Caco-2 (cell line): Measurements from ENCODE around the gene OTUD4. TPM values are rescaled to one million over a fixed set of nuclear protein-coding genes. Genes with fewer than 3 reads are reported as not detected.

Experiments
- BruUV-seq: library from RNA; stranded (reverse); fragments of 400-500 nt; replicated peaks from 2 replicates; lab custom pipeline; 2021; lab: Mats Ljungman, UMichigan
- CTCF ChIA-PET: fragments of 300-600 bp; sonication (Branson Sonifier 250); formaldehyde crosslinking; loops from one replicate; lab custom pipeline; 2022; ENCODE audit warnings: antibody characterized with exemption; lab: Charles Lee
- POLR2A ChIA-PET: fragments of 300-600 bp; sonication (Branson Sonifier 250); formaldehyde crosslinking; loops from one replicate; lab custom pipeline; 2022; ENCODE audit warnings: antibody characterized with exemption; lab: Charles Lee
- DNase-seq, 2 experiments: peaks; one replicate each; pipeline versions ENCODE4 v3.0.0 to v3.0.0-alpha.2; 2020 to 2022
- H3K27me3 ChIP-seq: replicated peaks from 2 replicates; pipeline ENCODE4 v1.6.0; 2011; ENCODE audit warnings: low read length; ENCODE audit not compliant: control insufficient read depth, insufficient read depth
- H3K36me3 ChIP-seq: 2 replicates; pipeline ENCODE4 v1.5.1; 2011; ENCODE audit warnings: low read length; ENCODE audit not compliant: control insufficient read depth, insufficient read depth
- H3K4me1 ChIP-seq: fragments of 250-450 bp; sonication (Bioruptor Pico); 2 replicates; pipeline ENCODE4 v1.5.1; 2020; ENCODE audit warnings: mild to moderate bottlenecking
- H3K4me3 ChIP-seq: 2 replicates; pipeline ENCODE4 v1.5.1; 2011; ENCODE audit warnings: low read depth, mild to moderate bottlenecking, control low read depth, low read length
- H3K9me3 ChIP-seq: fragments of 250-450 bp; sonication (Bioruptor Pico); 2 replicates; pipeline ENCODE4 v1.5.1; 2020; ENCODE audit warnings: mild to moderate bottlenecking, moderate library complexity
- H3K27ac Mint-ChIP-seq: one replicate; pipeline ENCODE4 v1.8.0; 2022; ENCODE audit warnings: mixed read lengths; ENCODE audit not compliant: unreplicated experiment
- H3K27me3 Mint-ChIP-seq: one replicate; pipeline ENCODE4 v1.8.0; 2022; ENCODE audit warnings: mixed read lengths; ENCODE audit not compliant: insufficient read depth, unreplicated experiment
- H3K36me3 Mint-ChIP-seq: one replicate; pipeline ENCODE4 v1.8.0; 2022; ENCODE audit warnings: mild to moderate bottlenecking, mixed read lengths; ENCODE audit not compliant: insufficient read depth, unreplicated experiment
- H3K4me1 Mint-ChIP-seq: one replicate; pipeline ENCODE4 v1.8.0; 2022; ENCODE audit warnings: low read depth, mixed read lengths; ENCODE audit not compliant: unreplicated experiment
- H3K4me3 Mint-ChIP-seq: one replicate; pipeline ENCODE4 v1.8.0; 2022; ENCODE audit warnings: mild to moderate bottlenecking, moderate library complexity, mixed read lengths; ENCODE audit not compliant: unreplicated experiment
- H3K9me3 Mint-ChIP-seq: one replicate; pipeline ENCODE4 v1.8.0; 2022; ENCODE audit warnings: mixed read lengths; ENCODE audit not compliant: unreplicated experiment
- CTCF ChIP-seq, 2 experiments: fragments of 200-600 bp in 1 of 2; IDR thresholded peaks; 1 replicate in 1 of 2; 2 replicates in 1 of 2; pipeline versions ENCODE4 v1.5.1 to v1.8.0; 2011 to 2022; ENCODE audit warnings: antibody characterized with exemption in 1 of 2, control low read depth in 1 of 2, inconsistent platforms in 1 of 2, low read depth in 1 of 2, low read length in 1 of 2, mild to moderate bottlenecking in 1 of 2, moderate library complexity in 1 of 2; ENCODE audit not compliant: insufficient read depth in 1 of 2, severe bottlenecking in 1 of 2, unreplicated experiment in 1 of 2
- intact Hi-C: fragments of 100-400 bp; cut with micrococcal nuclease; formaldehyde crosslinking; loops from one replicate; pipeline ENCODE4 v1.10.0; 2022; ENCODE audit not compliant: unreplicated experiment
- total RNA-seq: library from RNA; stranded (reverse); gene quantifications from 2 replicates; pipeline ENCODE4 v1.2.3, GENCODE V29; 2022

Gene OTUD4
- total RNA-seq, 1 experiment from 2014 or later, result 34.5 TPM

GRCh38 chr4:145108128-145108527 lies 72.3 kb downstream of the OTUD4 start:
- no peaks in the 10 kb centered on the region for H3K9me3 ChIP-seq
- no peaks in the 10 kb centered on the region for H3K27me3 ChIP-seq
- H3K27me3 Mint-ChIP-seq, result no peaks in the 10 kb centered on the region
- no peaks in the 10 kb centered on the region for H3K36me3 ChIP-seq
- DNase-seq, result no peak
- H3K4me1 ChIP-seq, result no peaks in the 10 kb centered on the region
- no peak overlapping the region for H3K27ac Mint-ChIP-seq
- H3K36me3 Mint-ChIP-seq, result peaks cover 59% of the 10 kb centered on the region
- H3K4me3 Mint-ChIP-seq, result no peak overlapping the region
- ChIA-PET CTCF (no interaction called here), POLR2A (no interaction called here)
- H3K9me3 Mint-ChIP-seq, result no peaks in the 10 kb centered on the region
- intact Hi-C loops, result no loop called here
- H3K4me3 ChIP-seq, result no peak overlapping the region
- no TSS peak for BruUV-seq
- TF ChIP-seq CTCF (IDR thresholded peaks at IDR 0.05; ENCODE audit: insufficient read depth in 1 of 2, low read depth in 1 of 2, low read length in 1 of 2, severe bottlenecking in 1 of 2, unreplicated experiment in 1 of 2), result no peak
- no peaks in the 10 kb centered on the region for H3K4me1 Mint-ChIP-seq

GRCh38 chr4:145107126-145107525 lies 73.3 kb downstream of the OTUD4 start:
- intact Hi-C loops, result no loop called here
- H3K4me1 ChIP-seq, result no peaks in the 10 kb centered on the region
- no peak for TF ChIP-seq CTCF (IDR thresholded peaks at IDR 0.05; ENCODE audit: insufficient read depth in 1 of 2, low read depth in 1 of 2, low read length in 1 of 2, severe bottlenecking in 1 of 2, unreplicated experiment in 1 of 2)
- Mint-ChIP-seq H3K36me3 (peaks cover 49% of the 10 kb centered on the region), H3K9me3 (no peaks in the 10 kb centered on the region), H3K27me3 (no peaks in the 10 kb centered on the region), H3K27ac (no peak overlapping the region), H3K4me3 (no peak overlapping the region), H3K4me1 (no peaks in the 10 kb centered on the region)
- CTCF ChIA-PET, result no interaction called here
- H3K9me3 ChIP-seq, result no peaks in the 10 kb centered on the region
- no peaks in the 10 kb centered on the region for H3K27me3 ChIP-seq
- DNase-seq, result no peak
- POLR2A ChIA-PET, result no interaction called here
- H3K36me3 ChIP-seq, result no peaks in the 10 kb centered on the region
- no peak overlapping the region for H3K4me3 ChIP-seq
- BruUV-seq, result no TSS peak

- intact Hi-C loops, result no loop called here
- Histone ChIP-seq H3K36me3 (no peaks in the 10 kb centered on the region), H3K4me3 (no peak overlapping the region), H3K4me1 (no peaks in the 10 kb centered on the region), H3K9me3 (no peaks in the 10 kb centered on the region), H3K27me3 (no peaks in the 10 kb centered on the region)
- no peak overlapping the region for H3K4me3 Mint-ChIP-seq
- no TSS peak for BruUV-seq
- H3K4me1 Mint-ChIP-seq, result no peaks in the 10 kb centered on the region
- peaks cover 12% of the 10 kb centered on the region for H3K36me3 Mint-ChIP-seq
- ChIA-PET CTCF (no interaction called here), POLR2A (no interaction called here)
- H3K9me3 Mint-ChIP-seq, result no peaks in the 10 kb centered on the region
- no peak for DNase-seq
- no peak for TF ChIP-seq CTCF (IDR thresholded peaks at IDR 0.05; ENCODE audit: insufficient read depth in 1 of 2, low read depth in 1 of 2, low read length in 1 of 2, severe bottlenecking in 1 of 2, unreplicated experiment in 1 of 2)
- no peak overlapping the region for H3K27ac Mint-ChIP-seq
- no peaks in the 10 kb centered on the region for H3K27me3 Mint-ChIP-seq
These were observed 76.9 kb downstream of the OTUD4 start for GRCh38 chr4:145103496-145103895.
